ENCODE data around the gene CSTB.

DNA sequence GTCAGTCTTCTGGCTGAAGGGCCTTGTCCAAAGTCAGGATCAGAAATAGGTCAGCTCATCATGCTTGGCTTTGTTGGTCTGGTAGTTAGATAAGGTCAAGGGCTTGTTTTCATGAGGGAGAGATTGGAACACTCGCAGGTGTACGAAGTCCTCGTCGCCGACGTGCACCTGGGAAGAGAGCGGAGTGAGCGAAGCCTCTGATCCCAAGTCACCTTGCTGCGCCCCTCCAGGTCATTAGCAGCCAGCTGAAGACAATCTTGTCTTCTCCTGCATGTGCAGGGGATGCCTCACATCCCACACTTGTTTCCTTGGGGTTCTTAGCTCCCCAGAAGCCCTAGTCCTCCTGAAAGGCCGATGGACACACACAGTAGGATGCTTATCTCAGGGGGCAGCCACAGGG lies 1.9 kb downstream of the CSTB start:
- TF ChIP-seq, protein P1, sequence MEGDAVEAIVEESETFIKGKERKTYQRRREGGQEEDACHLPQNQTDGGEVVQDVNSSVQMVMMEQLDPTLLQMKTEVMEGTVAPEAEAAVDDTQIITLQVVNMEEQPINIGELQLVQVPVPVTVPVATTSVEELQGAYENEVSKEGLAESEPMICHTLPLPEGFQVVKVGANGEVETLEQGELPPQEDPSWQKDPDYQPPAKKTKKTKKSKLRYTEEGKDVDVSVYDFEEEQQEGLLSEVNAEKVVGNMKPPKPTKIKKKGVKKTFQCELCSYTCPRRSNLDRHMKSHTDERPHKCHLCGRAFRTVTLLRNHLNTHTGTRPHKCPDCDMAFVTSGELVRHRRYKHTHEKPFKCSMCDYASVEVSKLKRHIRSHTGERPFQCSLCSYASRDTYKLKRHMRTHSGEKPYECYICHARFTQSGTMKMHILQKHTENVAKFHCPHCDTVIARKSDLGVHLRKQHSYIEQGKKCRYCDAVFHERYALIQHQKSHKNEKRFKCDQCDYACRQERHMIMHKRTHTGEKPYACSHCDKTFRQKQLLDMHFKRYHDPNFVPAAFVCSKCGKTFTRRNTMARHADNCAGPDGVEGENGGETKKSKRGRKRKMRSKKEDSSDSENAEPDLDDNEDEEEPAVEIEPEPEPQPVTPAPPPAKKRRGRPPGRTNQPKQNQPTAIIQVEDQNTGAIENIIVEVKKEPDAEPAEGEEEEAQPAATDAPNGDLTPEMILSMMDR (IDR thresholded peaks at IDR 0.05; ENCODE audit: poor library complexity) = no peak
- TF ChIP-seq EZH2phosphoT487 (IDR thresholded peaks at IDR 0.05; ENCODE audit: low read depth, severe bottlenecking, unreplicated experiment) (no peak), EZH2 (IDR thresholded peaks at IDR 0.05; ENCODE audit: borderline replicate concordance) (no peak)

Measured in hepatocyte (in vitro differentiated cells).